D341Med (cell line): Measurements from ENCODE around the gene EPGN.

ENCODE experiments used
- DNase-seq: peaks from one replicate; pipeline ENCODE4 v3.0.0; 2012; ENCODE audit warnings: low spot score

The EPGN gene, protein sequence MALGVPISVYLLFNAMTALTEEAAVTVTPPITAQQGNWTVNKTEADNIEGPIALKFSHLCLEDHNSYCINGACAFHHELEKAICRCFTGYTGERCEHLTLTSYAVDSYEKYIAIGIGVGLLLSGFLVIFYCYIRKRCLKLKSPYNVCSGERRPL

DNA sequence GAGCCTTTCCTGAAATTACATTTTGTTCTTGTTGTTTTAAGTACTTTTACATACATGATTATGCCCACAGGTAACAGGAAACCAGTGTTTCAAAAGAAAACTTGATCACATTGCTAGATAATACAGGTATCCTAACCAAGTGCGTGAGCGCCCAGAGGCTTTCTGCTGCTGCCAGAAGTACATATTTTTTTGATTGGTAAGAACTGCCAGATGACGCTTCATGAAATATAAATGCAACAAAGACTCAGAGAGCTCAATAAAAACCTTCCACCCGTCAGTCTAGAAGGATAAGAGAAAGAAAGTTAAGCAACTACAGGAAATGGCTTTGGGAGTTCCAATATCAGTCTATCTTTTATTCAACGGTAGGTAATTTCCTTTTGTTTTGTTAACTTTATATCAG is at the start of gene EPGN:
EPGN (plus strand) TSS at position 256 of the 400 bp plus-strand sequence; CDS start at position 320, 64 bp downstream.
- DNase-seq, result no peak

DNA sequence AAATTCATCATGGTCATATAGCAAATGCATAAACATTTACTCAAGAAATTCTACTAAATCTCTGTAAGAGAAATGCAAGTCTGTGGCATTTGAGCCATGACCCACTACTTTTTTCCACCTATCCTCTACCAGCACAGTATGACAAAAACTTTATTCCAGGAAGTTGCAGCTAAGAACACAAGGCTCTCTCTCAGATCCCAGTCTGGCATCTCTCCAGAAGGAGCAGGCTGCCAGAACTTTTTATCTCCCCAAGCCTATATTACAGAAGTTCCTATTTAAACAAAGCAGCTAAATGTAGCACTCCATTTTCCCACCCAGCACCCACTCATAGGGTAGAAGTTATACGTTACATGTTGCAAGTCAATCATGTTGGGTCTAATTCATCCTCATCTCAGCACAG is 49.3 kb upstream of the EPGN start:
- DNase-seq, result no peak

DNA sequence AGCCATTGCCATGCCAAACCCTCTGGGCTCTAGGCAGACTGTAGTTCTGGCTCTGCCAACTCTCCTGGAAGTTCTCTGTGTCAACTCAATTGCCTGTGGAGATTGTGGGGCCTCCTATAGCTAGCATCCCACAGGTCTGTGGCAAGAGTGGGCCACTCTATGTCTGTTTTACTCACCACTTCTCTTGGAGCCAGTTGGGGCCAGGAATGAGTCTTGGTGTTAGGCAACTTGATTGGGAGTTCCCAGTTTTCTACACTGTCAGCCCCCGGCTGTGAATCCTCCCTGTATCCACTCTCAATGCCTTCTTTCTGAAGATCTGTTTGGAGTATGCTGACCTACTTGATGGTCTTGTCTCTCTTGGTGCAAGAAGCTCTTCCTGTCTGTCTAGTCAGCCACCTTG is 48.2 kb upstream of the EPGN start:
- no peak for DNase-seq

DNA sequence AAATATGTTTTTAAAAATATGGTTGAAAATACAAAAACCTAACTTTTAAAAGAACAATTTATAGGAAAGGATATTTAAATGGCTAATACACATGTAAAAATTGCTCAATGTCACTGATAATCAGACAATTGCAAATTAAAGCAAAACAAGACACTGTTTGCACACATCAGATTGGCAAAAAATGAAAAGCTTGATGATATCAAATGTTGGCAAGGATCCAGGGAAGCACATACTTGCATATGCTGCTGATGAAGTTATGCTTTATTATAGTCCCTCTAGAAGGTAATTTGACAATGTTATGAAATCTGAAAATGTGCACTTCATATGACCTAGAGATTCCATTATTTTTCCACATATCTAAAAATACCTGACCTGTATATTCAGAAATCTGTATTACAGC is 45.7 kb upstream of the EPGN start:
- no peak for DNase-seq

DNA sequence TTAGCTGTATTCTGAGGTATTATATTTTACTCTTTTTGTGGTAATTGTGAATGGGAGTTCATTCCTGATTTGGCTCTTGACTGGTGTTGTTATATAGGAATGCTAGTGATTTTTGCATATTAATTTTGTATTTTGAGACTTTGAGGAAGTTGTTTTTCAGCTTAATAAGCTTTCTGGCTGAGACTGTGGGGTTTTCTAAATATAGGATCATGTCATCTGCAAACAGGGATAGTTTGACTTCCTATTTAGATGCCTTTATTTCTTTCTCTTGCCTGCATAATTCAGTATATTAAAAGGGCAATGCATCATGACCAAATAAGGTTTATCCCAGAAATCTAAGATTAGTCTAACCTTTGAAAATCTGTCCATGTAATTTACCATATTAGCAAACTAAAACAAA is 44.7 kb upstream of the EPGN start:
- no peak for DNase-seq

DNA sequence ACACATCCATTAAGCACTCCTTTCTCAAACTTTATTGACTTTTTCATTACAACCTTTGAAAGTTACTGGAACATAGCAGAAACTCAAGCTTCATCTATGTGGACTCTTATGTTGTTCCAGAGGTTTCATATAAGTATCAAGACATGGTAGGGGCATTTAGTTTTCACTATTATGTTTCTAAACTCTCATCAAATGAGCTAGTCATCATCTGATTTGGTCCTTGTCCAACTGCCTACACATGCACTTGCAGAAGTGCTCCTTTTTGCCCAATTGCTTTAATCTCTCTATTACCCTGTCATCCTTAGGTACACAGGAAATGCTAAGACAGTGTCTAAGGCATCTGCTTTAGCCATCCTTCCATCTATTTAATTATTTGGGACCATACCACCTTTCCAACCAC is 42.2 kb upstream of the EPGN start:
- no peak for DNase-seq

DNA sequence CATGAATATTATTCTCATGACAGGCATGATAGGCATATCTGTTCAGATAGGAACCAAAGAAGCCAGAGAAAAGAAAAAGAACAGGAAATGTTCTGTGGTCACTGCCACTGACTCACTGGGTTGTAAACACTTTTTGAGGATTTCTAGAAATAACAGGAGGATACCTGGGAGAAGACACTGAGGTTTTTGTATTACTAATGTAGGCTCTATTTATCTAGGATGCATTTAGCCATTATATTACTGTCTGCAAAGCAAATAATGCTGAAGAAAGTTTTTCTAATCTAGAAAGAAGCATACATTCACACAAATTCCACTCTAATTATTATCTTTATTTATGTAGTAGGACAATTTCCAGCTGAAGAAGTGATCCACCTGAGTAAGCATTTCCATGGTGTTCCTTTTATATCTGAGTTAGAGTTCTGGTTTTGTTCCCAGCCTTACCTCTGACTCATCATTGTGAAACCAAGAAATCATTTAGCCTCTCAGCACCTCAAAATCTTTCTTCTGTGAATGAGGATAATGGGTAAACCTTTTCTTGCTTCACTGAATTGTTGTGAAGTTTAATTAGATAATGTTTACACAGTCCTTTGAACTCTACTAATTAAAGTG is 40.2 kb upstream of the EPGN start:
- no peak for DNase-seq

DNA sequence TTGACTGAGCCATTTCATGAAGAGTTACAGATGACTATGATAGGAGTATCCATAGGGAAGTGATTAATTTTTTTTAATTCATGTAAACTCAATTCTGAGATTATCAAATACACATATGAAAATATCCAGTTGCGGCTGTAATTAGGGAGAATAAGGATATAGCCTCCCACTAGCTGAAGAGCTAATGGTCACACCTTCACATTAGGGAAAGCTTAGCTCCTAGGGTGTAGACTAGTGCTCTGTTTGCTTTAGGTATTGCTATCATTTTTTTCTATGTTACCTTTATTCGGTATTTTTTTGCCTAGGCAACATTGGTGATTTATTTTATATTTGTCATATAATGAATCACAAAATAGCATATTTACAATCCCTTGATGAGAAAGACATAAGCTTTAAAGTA is 39.6 kb upstream of the EPGN start:
- DNase-seq, result no peak

DNA sequence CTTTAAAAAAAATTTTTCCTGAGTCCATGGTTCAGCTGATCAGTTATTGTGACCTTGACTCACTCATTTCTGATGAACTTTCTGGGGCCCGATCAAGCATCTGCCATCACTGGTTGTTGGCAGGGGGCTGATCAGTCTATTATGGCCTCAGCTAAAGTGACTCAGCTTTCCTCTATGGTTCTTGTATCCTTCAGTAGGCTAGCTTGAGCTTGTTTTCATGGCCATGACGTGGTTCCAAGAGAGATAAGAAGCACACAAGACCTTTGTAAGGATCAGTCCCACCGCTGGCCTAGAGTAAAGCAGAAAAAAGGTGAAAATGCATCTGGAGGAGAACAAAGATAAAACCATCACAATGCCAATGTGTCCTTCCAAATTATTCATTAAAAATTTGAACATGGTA is 29.8 kb upstream of the EPGN start:
- DNase-seq, result no peak

DNA sequence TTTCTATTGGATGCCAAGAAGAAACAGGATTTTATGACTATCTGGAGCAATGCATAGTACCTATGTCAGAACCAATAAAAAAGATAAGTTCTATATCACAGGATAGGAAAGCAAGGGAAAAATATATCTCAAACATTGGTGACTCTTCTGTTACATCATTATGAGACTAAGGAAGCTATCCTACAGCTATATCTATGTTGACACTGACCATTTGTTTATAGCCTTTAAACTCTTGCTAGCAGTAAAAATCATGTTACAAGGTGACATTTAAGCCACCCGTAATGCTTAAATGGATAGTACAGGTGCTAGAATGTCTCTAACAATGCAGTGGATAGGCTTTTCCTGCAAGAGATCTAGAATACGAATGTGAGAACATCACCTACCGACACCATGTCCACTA is 28.6 kb upstream of the EPGN start:
- DNase-seq, result no peak

DNA sequence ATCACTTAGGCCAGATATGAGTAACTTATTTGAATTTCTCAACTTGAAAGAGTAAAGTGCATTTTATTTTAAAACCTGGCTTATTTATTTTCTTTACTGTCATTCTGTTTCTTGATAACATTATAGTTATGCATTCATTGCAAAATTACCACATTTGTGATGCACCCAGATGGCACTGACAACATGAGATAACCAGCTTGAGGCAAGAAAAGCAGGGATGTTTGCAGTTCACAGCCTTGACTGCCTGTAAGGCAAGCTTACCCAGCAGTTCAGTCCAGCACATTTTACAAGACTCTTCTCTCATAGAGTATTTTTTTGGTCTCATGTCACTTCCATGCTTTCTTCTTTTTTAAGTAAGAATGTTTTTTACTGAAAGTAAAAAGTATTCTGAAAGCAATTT is 25.3 kb upstream of the EPGN start:
- no peak for DNase-seq

DNA sequence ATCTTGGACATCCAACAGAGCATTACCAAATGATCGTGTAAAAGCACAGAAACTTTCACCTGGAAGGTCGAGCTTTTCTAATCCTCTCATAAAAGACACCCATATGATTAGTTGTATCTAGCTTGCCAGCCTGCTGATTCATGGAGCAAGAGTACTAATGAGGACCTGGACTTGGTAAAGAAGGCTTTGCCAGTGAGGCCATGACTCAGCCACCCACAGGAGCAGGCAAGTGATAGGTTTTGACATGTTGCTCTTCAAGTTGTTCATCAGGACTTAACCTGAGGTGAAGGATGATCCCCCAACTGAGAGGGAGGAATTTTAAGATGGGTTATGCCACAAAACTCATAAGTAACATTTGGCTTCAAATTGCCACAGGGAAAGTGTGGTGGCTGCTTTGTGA is 24.7 kb upstream of the EPGN start:
- DNase-seq, result no peak

DNA sequence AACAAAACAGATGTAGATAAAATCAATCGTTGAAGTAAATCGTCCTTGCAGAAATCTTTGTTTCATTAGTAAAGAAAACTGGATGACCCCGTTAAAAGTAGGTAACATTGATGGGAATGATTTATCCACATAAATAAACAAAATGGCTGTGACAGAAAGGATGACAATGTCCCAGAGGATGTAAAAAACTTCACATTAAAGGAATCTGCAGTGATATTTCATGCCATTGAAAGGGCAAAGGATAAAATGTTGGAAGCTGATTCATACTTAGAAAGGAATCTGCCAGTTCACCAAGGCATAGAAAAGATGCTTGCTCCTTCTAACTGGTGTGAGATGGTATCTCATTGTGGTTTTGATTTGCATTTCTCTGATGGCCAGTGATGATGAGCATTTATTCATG is 24.2 kb upstream of the EPGN start:
- no peak for DNase-seq

DNA sequence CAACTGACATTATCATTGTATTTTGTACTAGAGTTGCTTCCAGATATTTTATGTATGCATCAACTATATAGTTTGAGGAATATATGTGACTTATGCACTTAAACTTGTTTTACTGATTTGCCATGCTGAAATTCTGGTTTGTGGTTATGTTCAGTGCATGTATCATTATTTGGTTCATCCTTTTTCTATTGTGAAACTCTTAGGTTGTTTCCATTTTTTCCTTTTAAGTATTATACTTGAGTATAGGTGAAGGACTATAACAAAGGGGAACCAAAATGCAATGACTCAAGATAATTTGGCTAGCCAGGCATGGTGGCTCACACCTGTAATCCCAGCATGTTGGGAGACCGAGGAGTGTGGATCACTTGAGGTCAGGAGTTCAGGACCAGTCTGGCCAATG is 21.1 kb upstream of the EPGN start:
- DNase-seq, result no peak

DNA sequence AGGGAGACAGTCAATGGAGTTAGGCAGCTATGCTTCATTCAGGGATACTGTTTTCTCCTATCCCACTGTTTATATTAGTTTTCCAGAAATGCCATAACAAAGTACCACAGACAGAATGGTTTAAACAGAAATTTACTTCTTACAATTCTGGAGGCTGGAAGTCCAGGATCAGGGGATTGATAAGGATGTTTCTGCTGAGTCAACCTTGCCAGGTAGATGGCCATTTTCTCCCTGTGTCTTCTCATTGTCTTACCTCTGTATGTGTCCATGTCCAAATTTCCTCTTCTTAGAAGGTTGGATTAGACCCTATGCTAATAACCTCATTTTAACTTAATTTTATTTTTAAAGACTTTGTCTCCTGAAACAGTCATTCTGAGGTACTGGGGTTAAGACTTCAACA is 20.5 kb upstream of the EPGN start:
- no peak for DNase-seq

DNA sequence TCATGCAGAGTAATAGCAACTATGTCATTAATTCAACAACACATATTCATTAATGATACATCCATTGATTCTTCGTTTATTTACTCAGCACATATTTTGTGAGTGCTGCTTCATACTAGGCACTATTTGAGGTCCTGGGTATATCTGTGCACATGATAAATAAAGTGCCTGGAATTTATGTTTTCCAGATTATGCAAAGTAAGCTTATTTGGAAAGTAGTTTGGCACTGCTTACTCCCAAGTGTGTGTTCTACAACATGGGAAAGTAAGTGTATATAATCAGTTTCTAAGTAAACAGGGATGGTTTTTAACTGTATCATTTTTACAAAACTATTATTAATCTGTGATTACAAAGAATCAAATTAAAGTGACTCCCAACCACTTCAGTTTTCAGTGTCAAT is 16.8 kb upstream of the EPGN start:
- DNase-seq, result no peak

DNA sequence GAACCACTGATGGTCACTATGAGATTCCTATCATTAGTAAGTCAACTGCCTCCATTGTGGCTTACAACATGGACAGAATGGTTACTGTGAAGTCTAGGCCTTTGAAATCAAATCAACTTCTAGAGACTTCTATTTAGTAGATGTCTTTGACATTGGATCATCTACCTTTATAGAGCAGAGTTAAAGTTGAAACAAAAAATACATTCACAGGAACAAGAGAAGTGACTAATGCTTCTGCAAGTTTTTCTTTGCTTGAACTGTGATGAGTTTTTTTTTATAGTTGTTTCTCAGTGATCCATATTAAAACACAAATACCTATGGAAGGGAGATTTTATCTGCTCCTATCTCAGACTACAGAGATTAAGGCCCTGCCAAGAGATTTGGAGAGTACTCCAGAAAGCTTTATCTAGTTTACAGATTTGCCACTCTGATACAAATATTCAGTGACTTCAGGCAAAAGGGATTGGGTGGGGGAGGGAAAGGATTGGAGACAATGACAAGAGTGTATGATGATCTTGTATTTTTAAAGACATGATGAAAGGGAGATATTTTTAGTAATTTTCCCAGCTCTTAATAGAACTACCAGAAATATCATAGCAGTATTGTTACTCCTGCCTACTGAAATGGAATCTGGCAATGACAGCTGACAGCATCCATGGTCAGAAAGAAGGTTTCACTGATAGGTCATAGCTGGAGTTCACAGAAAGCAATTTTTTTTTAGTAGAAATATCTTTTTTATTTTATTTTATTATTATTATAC is 16.0 kb upstream of the EPGN start:
- DNase-seq, result no peak

DNA sequence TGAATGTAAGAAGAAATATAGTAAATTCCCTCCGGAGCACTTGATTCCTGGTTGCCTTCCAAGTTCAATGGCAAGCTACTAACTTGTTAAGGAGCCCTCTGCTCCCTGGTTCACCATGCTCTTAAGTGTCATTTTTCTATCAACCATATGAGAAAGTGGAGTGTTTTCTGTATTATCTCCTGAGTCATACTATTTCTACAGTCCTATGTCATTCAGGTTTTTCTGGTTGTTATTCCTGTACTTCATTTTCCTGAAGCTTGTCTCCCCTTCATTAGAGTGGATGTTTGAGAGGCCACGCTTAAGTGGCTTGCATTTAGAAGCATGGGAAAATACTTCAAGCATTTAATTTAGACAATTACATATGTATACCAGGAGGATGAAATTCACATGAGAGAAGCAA is 14.7 kb upstream of the EPGN start:
- no peak for DNase-seq

DNA sequence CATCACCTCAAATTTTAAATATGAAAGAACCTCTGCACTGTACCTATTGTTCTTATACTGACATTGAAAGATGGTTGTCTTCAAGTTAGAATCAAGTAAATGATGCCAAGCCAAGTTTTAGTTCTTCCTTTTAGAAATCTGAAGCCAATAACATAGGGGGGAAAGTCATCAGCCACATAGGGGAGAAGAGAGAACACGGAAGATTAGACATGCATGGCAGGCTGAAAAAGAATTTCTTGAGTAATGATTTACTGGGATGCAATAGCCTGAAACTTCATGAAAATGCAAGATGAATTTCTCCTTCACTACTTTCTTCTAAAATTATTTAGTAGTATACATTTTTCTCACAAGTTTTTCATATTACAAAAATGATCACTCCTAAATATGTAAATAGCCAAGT is 13.6 kb upstream of the EPGN start:
- no peak for DNase-seq

DNA sequence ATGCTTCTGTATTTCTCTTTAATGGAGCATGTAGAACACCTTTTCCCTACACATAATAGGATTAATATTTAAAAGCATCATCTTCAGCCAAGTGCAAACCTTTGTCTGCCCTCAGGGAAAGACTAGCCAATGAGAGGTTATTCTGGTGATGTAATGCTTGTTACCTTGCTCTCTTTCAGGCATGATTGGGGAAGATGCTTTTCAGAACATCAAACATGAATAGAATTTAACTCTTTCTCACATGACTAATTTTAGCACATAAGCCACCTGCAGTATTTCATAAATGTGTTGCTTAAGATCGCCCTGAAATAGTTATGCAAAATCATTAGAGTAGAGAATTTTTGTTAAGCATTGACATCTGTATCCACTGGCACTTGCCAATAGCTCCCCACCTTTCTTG is 10.7 kb upstream of the EPGN start:
- DNase-seq, result no peak

DNA sequence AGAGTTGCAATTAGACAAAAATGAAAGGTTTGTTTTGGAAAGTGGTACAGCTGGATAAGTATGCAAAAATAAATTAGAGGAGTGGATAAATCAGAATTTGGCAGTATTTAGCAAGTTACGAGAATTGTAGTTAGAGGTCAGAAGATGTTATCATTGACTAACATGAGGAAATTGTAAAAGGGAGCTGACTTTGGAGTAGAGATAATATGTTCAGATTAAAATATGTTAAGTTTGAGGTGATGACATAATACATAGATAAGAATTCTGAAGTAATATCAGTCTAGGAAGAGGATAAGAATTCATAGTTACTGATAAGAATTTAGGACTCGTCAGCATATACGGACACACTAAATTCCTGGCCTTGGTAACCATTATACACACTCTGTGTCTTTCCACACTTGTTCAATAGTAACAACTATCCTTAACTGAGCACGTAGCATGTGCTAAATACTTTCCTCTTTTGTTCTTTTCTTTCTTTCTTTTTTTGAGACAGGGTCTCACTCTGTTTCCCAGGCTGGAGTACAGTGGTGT is 4.1 kb upstream of the EPGN start:
- no peak for DNase-seq

DNA sequence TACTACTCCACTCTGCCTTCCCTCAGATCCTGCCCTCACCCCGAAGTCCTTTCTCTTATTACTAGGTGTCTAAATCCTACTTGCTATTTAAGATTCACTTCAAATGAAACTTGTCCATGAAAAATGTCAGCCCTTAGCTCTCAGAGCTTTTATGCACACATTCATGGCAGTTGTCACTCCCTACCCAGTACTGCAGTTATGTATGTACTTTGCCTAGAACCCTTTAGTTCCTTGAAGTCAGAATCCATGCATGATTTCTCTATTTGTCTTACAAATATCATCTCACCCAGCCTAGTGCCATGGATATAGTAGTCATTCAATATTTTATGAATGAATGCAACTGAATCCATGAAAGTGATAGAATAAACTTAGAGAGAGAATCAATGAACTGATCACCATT is 3.3 kb upstream of the EPGN start:
- no peak for DNase-seq

DNA sequence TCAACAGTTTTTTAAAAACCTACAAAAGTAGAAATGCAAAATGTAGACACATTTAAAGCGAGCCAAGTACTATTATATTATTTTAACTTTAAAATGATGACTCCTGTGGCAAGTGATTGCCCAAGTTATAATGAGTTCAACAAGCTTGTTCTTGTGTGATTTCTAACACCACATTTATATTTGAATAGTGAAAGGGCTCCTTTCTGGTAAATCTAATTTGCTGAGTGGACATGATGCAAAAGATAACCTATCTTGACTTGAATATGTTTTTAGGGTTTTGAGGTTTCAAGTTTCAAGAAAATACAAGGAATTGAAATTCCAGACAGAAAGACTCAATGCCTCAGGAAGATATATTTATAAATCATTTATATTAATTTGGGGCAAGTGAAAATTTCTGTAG is 1.1 kb upstream of the EPGN start:
- DNase-seq, result no peak

DNA sequence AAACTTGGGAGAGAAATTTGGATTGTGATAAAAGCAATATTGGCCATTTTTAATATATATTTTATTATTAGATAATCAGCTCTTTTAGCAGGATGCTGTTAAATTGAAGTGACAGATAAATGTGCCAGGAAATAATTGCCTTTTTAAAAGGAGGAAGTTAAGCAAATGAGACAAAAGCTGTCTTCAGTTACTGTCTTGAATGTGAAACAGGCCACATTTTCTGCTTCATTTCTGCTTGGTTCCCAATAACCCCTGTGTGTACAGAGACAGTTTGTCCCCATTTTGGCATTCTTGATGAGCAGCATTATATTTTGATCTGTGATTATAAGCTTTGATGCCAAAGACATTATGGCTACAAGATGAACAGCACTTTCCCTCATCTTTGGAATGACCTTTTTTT is 953 bp downstream of the EPGN start:
- DNase-seq, result no peak
